ENCODE results near the gene NSF. TPM values are rescaled to one million over a fixed set of nuclear protein-coding genes. Genes with fewer than 3 reads are reported as not detected.

The NSF gene
- total RNA-seq, 2 experiments from 2014 or later = 17.7 to 19.1 TPM

GRCh38 chr17:46770439-46770817 lies 180.0 kb downstream of the NSF start:
- TF ChIP-seq CTCF (IDR thresholded peaks at IDR 0.05) = no peak
- ChIA-PET CTCF (no interaction called here), POLR2A (no interaction called here)
- Histone ChIP-seq H3K4me1 (ENCODE audit: insufficient read depth, low read length) (peaks cover 32% of the 10 kb centered on the region), H3K4me3 (ENCODE audit: low read length) (peak overlapping the region; percentile 30), H3K27ac (ENCODE audit: low read depth in 1 of 2, low read length in 2 of 2) (no peak overlapping the region), H3K27me3 (ENCODE audit: control insufficient read depth in 1 of 2, insufficient read depth in 2 of 2, low read length in 2 of 2) (peaks cover 22 to 48% of the 10 kb centered on the region in 2 experiments), H3K36me3 (ENCODE audit: insufficient read depth, low read length) (no peaks in the 10 kb centered on the region), H3K9me3 (ENCODE audit: control insufficient read depth in 1 of 2, insufficient read depth in 1 of 2, low read length in 2 of 2) (peaks cover 0 to 18% of the 10 kb centered on the region in 2 experiments)
- no peak for DNase-seq
- no peaks in the 10 kb centered on the region for H3K9me3 Mint-ChIP-seq
- H3K36me3 Mint-ChIP-seq (ENCODE audit: low read depth) = no peaks in the 10 kb centered on the region
- no peak for ATAC-seq (ENCODE audit: poor library complexity)
- intact Hi-C loops (cut with DNase I, micrococcal nuclease) = loop anchor here in 1 of 2 experiments (5.0 kb wide), 1 partner anchor 52 kb away; no protein-coding TSS in a partner anchor
- H3K4me3 Mint-ChIP-seq = peak overlapping the region; percentile 67
- no peak overlapping the region for H3K27ac Mint-ChIP-seq
- H3K4me1 Mint-ChIP-seq (ENCODE audit: low read depth) = peaks cover 11% of the 10 kb centered on the region
- peaks cover 41% of the 10 kb centered on the region for H3K27me3 Mint-ChIP-seq

- no peak overlapping the region for H3K27ac Mint-ChIP-seq
- peaks cover 41% of the 10 kb centered on the region for H3K27me3 Mint-ChIP-seq
- Histone ChIP-seq H3K36me3 (ENCODE audit: insufficient read depth, low read length) (no peaks in the 10 kb centered on the region), H3K4me3 (ENCODE audit: low read length) (peak overlapping the region; percentile 30), H3K9me3 (ENCODE audit: control insufficient read depth in 1 of 2, insufficient read depth in 1 of 2, low read length in 2 of 2) (peaks cover 0 to 18% of the 10 kb centered on the region in 2 experiments), H3K27me3 (ENCODE audit: control insufficient read depth in 1 of 2, insufficient read depth in 2 of 2, low read length in 2 of 2) (peaks cover 22 to 48% of the 10 kb centered on the region in 2 experiments), H3K4me1 (ENCODE audit: insufficient read depth, low read length) (peaks cover 32% of the 10 kb centered on the region), H3K27ac (ENCODE audit: low read depth in 1 of 2, low read length in 2 of 2) (no peak overlapping the region)
- POLR2A ChIA-PET = no interaction called here
- TF ChIP-seq CTCF (IDR thresholded peaks at IDR 0.05) = no peak
- no peaks in the 10 kb centered on the region for H3K36me3 Mint-ChIP-seq (ENCODE audit: low read depth)
- intact Hi-C loops (cut with DNase I, micrococcal nuclease) = loop anchor here in 1 of 2 experiments (5.0 kb wide), 1 partner anchor 51 kb away; no protein-coding TSS in a partner anchor
- H3K4me1 Mint-ChIP-seq (ENCODE audit: low read depth) = peaks cover 11% of the 10 kb centered on the region
- DNase-seq = peak in 4 of 14 experiments; percentile 9 to 50 (median 28)
- no peaks in the 10 kb centered on the region for H3K9me3 Mint-ChIP-seq
- CTCF ChIA-PET = no interaction called here
- H3K4me3 Mint-ChIP-seq = peak overlapping the region; percentile 67
- peak; percentile 37 for ATAC-seq (ENCODE audit: poor library complexity)
Observed at GRCh38 chr17:46770818-46771560, 180.5 kb downstream of the NSF start.

GRCh38 chr17:46771561-46772474 lies 181.3 kb downstream of the NSF start:
- peak in 4 of 14 experiments; percentile 7 to 47 (median 32) for DNase-seq
- Histone ChIP-seq H3K9me3 (ENCODE audit: control insufficient read depth in 1 of 2, insufficient read depth in 1 of 2, low read length in 2 of 2) (peaks cover 0 to 18% of the 10 kb centered on the region in 2 experiments), H3K27ac (ENCODE audit: low read depth in 1 of 2, low read length in 2 of 2) (no peak overlapping the region), H3K27me3 (ENCODE audit: control insufficient read depth in 1 of 2, insufficient read depth in 2 of 2, low read length in 2 of 2) (peaks cover 22 to 52% of the 10 kb centered on the region in 2 experiments), H3K36me3 (ENCODE audit: insufficient read depth, low read length) (no peaks in the 10 kb centered on the region), H3K4me3 (ENCODE audit: low read length) (peak overlapping the region; percentile 56), H3K4me1 (ENCODE audit: insufficient read depth, low read length) (peaks cover 32% of the 10 kb centered on the region)
- Mint-ChIP-seq H3K4me3 (peak overlapping the region; percentile 80), H3K27me3 (peaks cover 49% of the 10 kb centered on the region), H3K9me3 (no peaks in the 10 kb centered on the region), H3K36me3 (ENCODE audit: low read depth) (no peaks in the 10 kb centered on the region), H3K27ac (no peak overlapping the region), H3K4me1 (ENCODE audit: low read depth) (peaks cover 11% of the 10 kb centered on the region)
- intact Hi-C loops (cut with DNase I, micrococcal nuclease) = loop anchor here in 1 of 2 experiments (5.0 kb wide), 1 partner anchor 50 kb away; no protein-coding TSS in a partner anchor
- CTCF ChIA-PET = no interaction called here
- POLR2A ChIA-PET = no interaction called here
- TF ChIP-seq CTCF (IDR thresholded peaks at IDR 0.05) = no peak
- ATAC-seq (ENCODE audit: poor library complexity) = peak; percentile 25
